C4-2B (cell line): ENCODE measurements around the gene TAS2R40.

Experiments used
- CTCF ChIP-seq: fragments of 450-650 bp; conservative IDR thresholded peaks from 2 replicates; pipeline ENCODE4 v1.5.1; 2017; ENCODE audit warnings: mild to moderate bottlenecking
- ZFX ChIP-seq: fragments of 450-650 bp; IDR thresholded peaks from 2 replicates; pipeline ENCODE4 v1.6.1; 2017

GRCh38 chr7:143240291-143241168, 18.7 kb downstream of the TAS2R40 start:
- TF ChIP-seq CTCF, result peak; percentile 99
- TF ChIP-seq ZFX, result no peak
